ENCODE results near the gene TBC1D16.

Gene TBC1D16

GRCh38 chr17:79939755-79940458 is 95.8 kb downstream of the TBC1D16 start:
- 95 to 96% methylated on average over 25 of the region's 25 CpGs for WGBS, 2 experiments
- peaks cover 14% of the 10 kb centered on the region for H3K4me1 ChIP-seq (ENCODE audit: control insufficient read depth, insufficient read depth, low read length)
- H3K27me3 ChIP-seq (ENCODE audit: control insufficient read depth, insufficient read depth, low read length, poor library complexity, severe bottlenecking) = no peaks in the 10 kb centered on the region
- H3K9me3 ChIP-seq (ENCODE audit: control insufficient read depth, low read length) = no peaks in the 10 kb centered on the region
- H3K4me3 ChIP-seq (ENCODE audit: insufficient read depth, low read depth, low read length) = no peak overlapping the region
- H3K36me3 ChIP-seq (ENCODE audit: control insufficient read depth, insufficient read depth, low read length) = peaks cover 4% of the 10 kb centered on the region
- no peak overlapping the region for H3K27ac ChIP-seq (ENCODE audit: insufficient read depth, low read depth, low read length, poor library complexity, severe bottlenecking)

GRCh38 chr17:79939094-79939435 is 96.6 kb downstream of the TBC1D16 start:
- H3K4me1 ChIP-seq (ENCODE audit: control insufficient read depth, insufficient read depth, low read length) = peaks cover 14% of the 10 kb centered on the region
- H3K4me3 ChIP-seq (ENCODE audit: insufficient read depth, low read depth, low read length) = no peak overlapping the region
- no peak overlapping the region for H3K27ac ChIP-seq (ENCODE audit: insufficient read depth, low read depth, low read length, poor library complexity, severe bottlenecking)
- H3K27me3 ChIP-seq (ENCODE audit: control insufficient read depth, insufficient read depth, low read length, poor library complexity, severe bottlenecking) = no peaks in the 10 kb centered on the region
- H3K9me3 ChIP-seq (ENCODE audit: control insufficient read depth, low read length) = no peaks in the 10 kb centered on the region
- 94 to 95% methylated on average over 7 of the region's 7 CpGs for WGBS, 2 experiments
- peaks cover 4% of the 10 kb centered on the region for H3K36me3 ChIP-seq (ENCODE audit: control insufficient read depth, insufficient read depth, low read length)

- Histone ChIP-seq H3K4me3 (ENCODE audit: insufficient read depth, low read depth, low read length) (no peak overlapping the region), H3K9me3 (ENCODE audit: control insufficient read depth, low read length) (no peaks in the 10 kb centered on the region), H3K27me3 (ENCODE audit: control insufficient read depth, insufficient read depth, low read length, poor library complexity, severe bottlenecking) (no peaks in the 10 kb centered on the region), H3K36me3 (ENCODE audit: control insufficient read depth, insufficient read depth, low read length) (peaks cover 4% of the 10 kb centered on the region), H3K27ac (ENCODE audit: insufficient read depth, low read depth, low read length, poor library complexity, severe bottlenecking) (no peak overlapping the region), H3K4me1 (ENCODE audit: control insufficient read depth, insufficient read depth, low read length) (peaks cover 14% of the 10 kb centered on the region)
- WGBS, 2 experiments = 92 to 93% methylated on average over 13 of the region's 13 CpGs
These were observed 97.2 kb downstream of the TBC1D16 start for GRCh38 chr17:79938336-79939093.

- WGBS, 2 experiments = 85% methylated on average over 37 of the region's 37 CpGs
- Histone ChIP-seq H3K9me3 (ENCODE audit: control insufficient read depth, low read length) (no peaks in the 10 kb centered on the region), H3K27ac (ENCODE audit: insufficient read depth, low read depth, low read length, poor library complexity, severe bottlenecking) (no peak overlapping the region), H3K27me3 (ENCODE audit: control insufficient read depth, insufficient read depth, low read length, poor library complexity, severe bottlenecking) (no peaks in the 10 kb centered on the region), H3K36me3 (ENCODE audit: control insufficient read depth, insufficient read depth, low read length) (peaks cover 4% of the 10 kb centered on the region), H3K4me3 (ENCODE audit: insufficient read depth, low read depth, low read length) (no peak overlapping the region), H3K4me1 (ENCODE audit: control insufficient read depth, insufficient read depth, low read length) (peaks cover 14% of the 10 kb centered on the region)
These were observed 98.0 kb downstream of the TBC1D16 start for GRCh38 chr17:79937391-79938335.

GRCh38 chr17:79936641-79937381 is 98.9 kb downstream of the TBC1D16 start:
- WGBS, 2 experiments = 74 to 77% methylated on average over 16 of the region's 16 CpGs
- Histone ChIP-seq H3K4me3 (ENCODE audit: insufficient read depth, low read depth, low read length) (no peak overlapping the region), H3K27ac (ENCODE audit: insufficient read depth, low read depth, low read length, poor library complexity, severe bottlenecking) (no peak overlapping the region), H3K36me3 (ENCODE audit: control insufficient read depth, insufficient read depth, low read length) (peaks cover 4% of the 10 kb centered on the region), H3K27me3 (ENCODE audit: control insufficient read depth, insufficient read depth, low read length, poor library complexity, severe bottlenecking) (no peaks in the 10 kb centered on the region), H3K4me1 (ENCODE audit: control insufficient read depth, insufficient read depth, low read length) (peaks cover 14% of the 10 kb centered on the region), H3K9me3 (ENCODE audit: control insufficient read depth, low read length) (no peaks in the 10 kb centered on the region)

GRCh38 chr17:79936050-79936449 is 99.6 kb downstream of the TBC1D16 start:
- H3K4me1 ChIP-seq (ENCODE audit: control insufficient read depth, insufficient read depth, low read length) = peaks cover 15% of the 10 kb centered on the region
- H3K27ac ChIP-seq (ENCODE audit: insufficient read depth, low read depth, low read length, poor library complexity, severe bottlenecking) = no peak overlapping the region
- H3K4me3 ChIP-seq (ENCODE audit: insufficient read depth, low read depth, low read length) = no peak overlapping the region
- no peaks in the 10 kb centered on the region for H3K9me3 ChIP-seq (ENCODE audit: control insufficient read depth, low read length)
- H3K27me3 ChIP-seq (ENCODE audit: control insufficient read depth, insufficient read depth, low read length, poor library complexity, severe bottlenecking) = peaks cover 7% of the 10 kb centered on the region
- 87 to 88% methylated on average over 16 of the region's 16 CpGs for WGBS, 2 experiments
- peaks cover 4% of the 10 kb centered on the region for H3K36me3 ChIP-seq (ENCODE audit: control insufficient read depth, insufficient read depth, low read length)

GRCh38 chr17:79935197-79935885 is 100.3 kb downstream of the TBC1D16 start:
- H3K27me3 ChIP-seq (ENCODE audit: control insufficient read depth, insufficient read depth, low read length, poor library complexity, severe bottlenecking) = peaks cover 14% of the 10 kb centered on the region
- H3K36me3 ChIP-seq (ENCODE audit: control insufficient read depth, insufficient read depth, low read length) = peaks cover 4% of the 10 kb centered on the region
- peaks cover 22% of the 10 kb centered on the region for H3K4me1 ChIP-seq (ENCODE audit: control insufficient read depth, insufficient read depth, low read length)
- H3K9me3 ChIP-seq (ENCODE audit: control insufficient read depth, low read length) = no peaks in the 10 kb centered on the region
- WGBS, 2 experiments = 85 to 89% methylated on average over 19 of the region's 19 CpGs
- no peak overlapping the region for H3K27ac ChIP-seq (ENCODE audit: insufficient read depth, low read depth, low read length, poor library complexity, severe bottlenecking)
- H3K4me3 ChIP-seq (ENCODE audit: insufficient read depth, low read depth, low read length) = no peak overlapping the region

- H3K27me3 ChIP-seq (ENCODE audit: control insufficient read depth, insufficient read depth, low read length, poor library complexity, severe bottlenecking) = peaks cover 20% of the 10 kb centered on the region
- no peaks in the 10 kb centered on the region for H3K36me3 ChIP-seq (ENCODE audit: control insufficient read depth, insufficient read depth, low read length)
- no peak overlapping the region for H3K4me3 ChIP-seq (ENCODE audit: insufficient read depth, low read depth, low read length)
- H3K27ac ChIP-seq (ENCODE audit: insufficient read depth, low read depth, low read length, poor library complexity, severe bottlenecking) = no peak overlapping the region
- H3K4me1 ChIP-seq (ENCODE audit: control insufficient read depth, insufficient read depth, low read length) = peaks cover 22% of the 10 kb centered on the region
- no peaks in the 10 kb centered on the region for H3K9me3 ChIP-seq (ENCODE audit: control insufficient read depth, low read length)
- 82 to 86% methylated on average over 9 of the region's 9 CpGs for WGBS, 2 experiments
These were observed 101.1 kb downstream of the TBC1D16 start for GRCh38 chr17:79934653-79934970.

- WGBS, 2 experiments = 93 to 95% methylated on average over 22 of the region's 22 CpGs
- peaks cover 26% of the 10 kb centered on the region for H3K27me3 ChIP-seq (ENCODE audit: control insufficient read depth, insufficient read depth, low read length, poor library complexity, severe bottlenecking)
- peaks cover 22% of the 10 kb centered on the region for H3K4me1 ChIP-seq (ENCODE audit: control insufficient read depth, insufficient read depth, low read length)
- no peaks in the 10 kb centered on the region for H3K36me3 ChIP-seq (ENCODE audit: control insufficient read depth, insufficient read depth, low read length)
- H3K9me3 ChIP-seq (ENCODE audit: control insufficient read depth, low read length) = no peaks in the 10 kb centered on the region
- H3K4me3 ChIP-seq (ENCODE audit: insufficient read depth, low read depth, low read length) = no peak overlapping the region
- H3K27ac ChIP-seq (ENCODE audit: insufficient read depth, low read depth, low read length, poor library complexity, severe bottlenecking) = no peak overlapping the region
These were observed 101.6 kb downstream of the TBC1D16 start for GRCh38 chr17:79933863-79934652.
